HG03103 (cell line): Measurements from ENCODE around the gene CD44.

ENCODE experiments used
- ATAC-seq: cut with Tn5 transposase; IDR thresholded peaks from one replicate; pipeline ENCODE4 v1.9.1; 2021; ENCODE audit warnings: low read depth; ENCODE audit not compliant: unreplicated experiment

CD44 gene

DNA sequence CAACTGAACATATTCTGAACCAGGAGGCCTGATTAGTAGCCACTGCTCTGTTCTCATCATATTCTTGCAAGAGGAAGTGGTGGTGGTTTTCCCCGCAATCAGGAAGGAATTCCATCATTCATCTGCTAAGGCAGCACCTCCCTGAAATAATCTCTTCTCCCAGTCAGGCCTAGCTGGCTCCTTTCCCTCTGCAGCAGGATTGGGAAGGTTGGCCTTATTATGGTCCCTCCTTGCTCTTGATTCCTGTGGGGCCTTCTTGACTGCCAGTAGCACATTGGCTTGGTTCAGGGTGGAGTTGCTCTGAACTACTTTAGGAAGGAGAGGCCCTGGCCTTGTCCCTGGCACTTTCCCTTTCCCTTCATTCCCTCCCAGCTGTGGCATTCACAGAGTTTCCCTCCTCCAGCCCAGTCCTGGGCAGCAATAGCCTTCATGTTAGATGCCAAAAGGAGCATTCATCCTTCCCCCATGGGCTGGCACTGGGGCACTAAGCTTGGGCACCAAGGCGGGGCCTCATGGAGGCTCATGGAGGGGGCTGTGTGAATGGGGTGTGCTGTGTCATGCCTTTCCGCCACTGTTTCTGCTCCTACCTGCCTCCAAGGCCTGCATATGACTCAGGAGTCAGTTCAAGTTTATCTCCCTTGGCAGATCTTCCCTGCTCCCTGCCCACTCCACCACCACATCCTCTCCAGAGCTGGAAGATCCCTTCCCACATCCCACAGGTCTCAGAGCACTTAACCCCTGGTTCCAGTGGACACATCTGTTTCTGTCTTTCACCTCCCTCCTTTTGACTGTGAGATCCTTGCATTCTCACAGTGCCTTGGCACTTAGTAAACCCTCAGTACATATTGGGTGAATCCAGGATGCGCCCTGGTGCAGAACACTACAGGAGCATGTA is 27.6 kb upstream of the CD44 start:
- no peak for ATAC-seq

DNA sequence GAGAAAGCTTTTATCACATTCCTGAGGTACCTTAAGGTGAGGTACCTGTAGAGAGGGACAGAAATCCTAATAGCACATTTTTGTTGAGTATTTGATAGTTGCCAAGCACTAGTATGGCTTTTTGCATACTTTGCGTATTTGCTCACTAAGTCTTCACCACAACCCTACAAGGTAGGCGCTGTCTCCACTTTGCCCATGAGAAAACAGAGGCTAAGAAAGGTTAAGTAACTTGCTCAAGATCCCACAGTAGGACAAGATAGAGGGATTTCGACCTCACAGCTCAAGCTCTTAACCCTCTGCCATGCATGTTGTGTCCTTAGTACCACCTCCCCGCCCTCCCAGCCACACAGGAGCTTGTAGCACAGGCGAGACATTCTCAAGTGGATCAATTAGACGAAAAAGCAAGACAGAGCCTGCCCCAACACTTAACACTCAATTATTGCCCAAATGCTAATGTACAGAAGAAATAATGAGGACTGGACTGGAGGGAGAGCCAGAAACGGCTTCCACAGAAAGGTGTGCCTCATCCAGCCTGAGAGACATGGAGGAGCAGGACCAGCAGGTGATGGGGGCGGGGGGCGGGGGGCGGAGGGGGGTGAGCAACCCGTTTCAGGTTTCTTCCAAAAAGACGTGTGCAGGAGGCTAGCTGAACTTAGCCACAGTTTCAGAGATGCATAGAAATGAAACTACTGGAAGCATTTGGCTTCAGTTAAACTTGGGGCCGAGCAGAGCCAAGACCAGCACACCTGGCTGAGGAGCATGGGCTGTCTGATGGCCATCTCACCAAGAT is 26.7 kb upstream of the CD44 start:
- ATAC-seq, result no peak

DNA sequence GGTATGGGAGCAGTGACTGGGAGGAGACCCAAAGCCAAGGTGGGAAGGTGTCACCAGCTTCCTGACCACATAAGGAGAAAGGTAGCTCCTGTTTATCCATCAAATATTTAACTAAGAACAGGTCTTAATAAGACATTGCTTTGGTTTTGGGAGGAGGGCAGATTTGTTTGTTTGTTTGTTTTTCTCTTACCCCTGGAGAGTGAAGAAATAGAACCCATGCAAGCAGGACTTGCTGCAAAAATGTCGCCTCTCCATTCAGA is 26.2 kb upstream of the CD44 start:
- no peak for ATAC-seq

DNA sequence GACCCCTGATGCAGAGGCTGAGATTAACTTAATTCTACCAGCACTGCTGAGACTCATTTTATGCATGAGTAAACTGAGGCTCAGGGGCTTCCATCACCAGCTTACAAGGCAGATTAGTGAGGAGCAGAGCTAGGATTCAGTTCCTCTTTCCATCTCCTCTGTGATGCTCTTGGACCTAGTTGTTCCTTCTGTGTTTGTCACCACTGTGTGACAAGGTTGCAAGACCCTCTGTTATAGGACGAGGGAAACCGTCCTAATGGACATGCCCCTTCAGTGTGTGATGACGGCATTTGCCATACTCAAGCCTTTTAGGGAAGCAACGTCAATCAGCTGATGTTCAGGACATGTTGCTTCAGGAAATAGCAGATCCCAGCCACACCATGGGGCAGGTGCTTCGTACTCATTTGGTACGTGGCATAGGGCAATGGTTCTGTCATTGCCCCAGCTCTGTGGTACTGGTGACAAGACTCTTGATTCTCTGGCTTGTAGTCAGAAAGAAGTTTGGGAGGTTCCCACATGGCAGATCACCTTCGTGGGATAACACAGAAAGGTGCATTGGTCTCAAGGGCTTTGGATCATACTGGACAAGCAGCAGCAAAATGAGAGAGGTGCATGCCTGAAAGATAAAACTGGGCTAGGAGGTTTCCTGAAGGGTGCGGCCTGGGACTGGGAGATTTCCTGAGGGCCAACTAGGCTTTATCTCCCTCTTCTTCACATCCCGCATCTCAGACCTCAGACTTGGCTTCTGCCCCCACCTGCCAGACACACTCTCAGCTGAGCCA is 23.9 kb upstream of the CD44 start:
- ATAC-seq, result no peak

DNA sequence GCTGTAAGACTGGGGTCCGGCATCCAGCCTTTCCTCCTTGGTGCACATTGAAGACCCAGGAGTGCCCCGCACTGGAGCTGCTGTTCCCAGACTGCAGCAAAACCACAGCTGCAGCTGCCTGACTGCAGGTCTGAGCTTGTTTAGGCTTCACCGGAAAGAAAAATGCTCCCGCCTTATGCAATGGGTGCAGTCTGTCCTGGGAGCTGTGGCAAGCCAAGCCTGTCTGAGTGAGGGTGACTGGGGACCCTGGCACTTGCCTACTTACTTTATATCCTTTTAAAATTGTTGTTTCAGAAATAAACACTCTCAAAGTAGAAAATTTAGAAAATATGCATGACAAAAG is 23.3 kb upstream of the CD44 start:
- ATAC-seq, result no peak

DNA sequence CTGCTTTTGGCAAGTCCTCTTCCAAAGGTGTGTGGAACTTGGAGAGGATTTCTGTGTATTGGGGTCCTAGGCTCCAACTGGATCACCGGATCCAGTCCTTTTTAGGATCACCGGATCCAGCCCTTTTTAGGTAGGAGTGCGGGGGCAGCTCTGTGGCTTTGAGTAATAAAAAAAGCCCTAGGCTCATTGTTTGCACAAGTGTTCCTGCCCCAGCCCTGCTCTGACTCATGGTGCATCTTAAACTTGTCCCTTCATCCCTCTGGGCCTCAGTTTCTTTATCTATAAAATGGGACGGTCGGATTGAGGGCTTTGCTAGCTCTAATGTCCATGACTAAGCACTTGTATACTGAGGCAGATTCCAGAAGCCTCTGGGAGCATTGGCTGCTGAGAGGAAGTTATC is 22.7 kb upstream of the CD44 start:
- ATAC-seq, result no peak

DNA sequence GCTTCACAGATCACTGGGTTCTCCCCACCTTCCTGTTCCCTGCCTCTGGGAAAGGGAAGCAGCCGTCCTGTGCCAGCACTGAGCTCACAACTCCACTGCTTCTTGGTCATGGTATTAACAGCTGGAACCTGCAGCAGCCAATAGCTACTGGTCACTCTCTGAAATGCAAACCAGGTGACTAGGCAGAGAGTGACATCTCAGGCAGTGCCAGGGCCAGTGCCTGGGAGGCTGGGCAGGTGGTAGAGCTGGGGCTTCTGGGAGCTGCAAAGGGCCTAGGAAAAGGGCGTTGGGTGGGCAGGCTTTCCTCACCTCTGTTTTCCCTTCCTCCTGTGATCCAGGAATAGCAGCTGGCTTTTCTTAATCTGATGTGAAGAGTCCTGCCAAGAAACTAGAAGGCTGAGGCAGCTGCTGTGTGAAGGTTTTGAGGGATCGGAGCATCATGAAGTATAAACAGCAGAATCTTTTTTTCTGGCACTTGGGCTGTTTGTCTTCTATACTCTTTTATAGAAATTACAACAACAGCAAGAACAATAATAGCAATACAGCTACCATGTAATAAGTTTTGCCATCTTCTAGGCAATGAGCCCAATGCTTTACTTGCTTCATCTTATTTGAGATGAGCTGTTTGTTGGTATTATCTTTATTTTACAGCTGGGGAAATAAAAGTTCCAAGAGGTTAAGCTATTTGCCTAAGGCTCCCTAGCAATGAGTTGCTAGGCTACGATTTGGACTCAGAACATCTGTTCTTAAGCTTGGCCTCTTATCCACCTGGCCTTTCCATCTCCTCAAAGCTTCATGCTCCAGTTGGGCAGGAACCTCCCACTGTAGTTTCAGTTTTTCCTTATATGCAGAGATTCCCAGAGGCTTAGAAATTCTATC is 22.0 kb upstream of the CD44 start:
- ATAC-seq, result no peak

DNA sequence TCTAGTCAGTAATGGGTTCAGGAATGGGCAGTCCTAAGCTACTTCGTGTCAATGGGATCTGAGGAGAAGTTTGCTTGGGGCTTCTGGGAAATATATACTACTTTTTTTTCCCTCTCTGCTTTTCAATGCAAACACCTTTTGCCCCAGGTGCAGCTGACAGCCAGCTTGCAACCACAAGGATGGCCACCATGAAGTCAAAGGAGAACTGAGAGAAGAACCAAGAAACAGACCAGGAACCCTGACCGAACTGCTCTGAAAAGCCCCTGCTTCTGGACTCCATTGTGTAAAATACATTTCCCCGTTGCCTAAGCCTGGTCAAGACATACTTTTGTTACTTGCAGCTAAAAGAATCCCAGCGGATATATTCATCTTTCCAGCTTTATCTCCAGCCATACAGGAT is 20.1 kb upstream of the CD44 start:
- ATAC-seq, result peak; percentile 84

DNA sequence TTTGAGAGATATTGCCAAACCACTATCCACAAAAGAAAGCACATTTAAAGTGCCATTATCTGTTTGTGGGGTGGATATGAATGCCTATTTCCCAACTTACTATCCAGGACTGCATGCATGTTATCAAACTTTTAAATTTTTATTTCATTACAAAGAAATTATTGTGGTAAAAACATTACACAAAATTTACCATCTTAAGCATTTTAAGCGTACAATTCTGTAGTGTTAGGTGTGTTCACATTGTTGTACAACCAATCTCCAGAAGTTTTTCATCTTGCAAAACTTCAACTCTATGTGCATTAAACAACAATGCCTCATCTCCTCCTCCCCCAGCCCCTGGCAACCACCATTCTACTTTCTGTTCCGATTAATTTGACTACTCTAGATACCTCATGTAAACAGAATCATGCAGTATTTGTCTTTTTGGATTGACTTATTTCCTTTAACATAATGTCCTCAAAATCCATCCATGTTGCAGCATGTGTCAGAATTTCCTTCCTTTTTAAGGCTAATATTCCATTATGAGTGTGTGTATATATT is 17.6 kb upstream of the CD44 start:
- no peak for ATAC-seq

DNA sequence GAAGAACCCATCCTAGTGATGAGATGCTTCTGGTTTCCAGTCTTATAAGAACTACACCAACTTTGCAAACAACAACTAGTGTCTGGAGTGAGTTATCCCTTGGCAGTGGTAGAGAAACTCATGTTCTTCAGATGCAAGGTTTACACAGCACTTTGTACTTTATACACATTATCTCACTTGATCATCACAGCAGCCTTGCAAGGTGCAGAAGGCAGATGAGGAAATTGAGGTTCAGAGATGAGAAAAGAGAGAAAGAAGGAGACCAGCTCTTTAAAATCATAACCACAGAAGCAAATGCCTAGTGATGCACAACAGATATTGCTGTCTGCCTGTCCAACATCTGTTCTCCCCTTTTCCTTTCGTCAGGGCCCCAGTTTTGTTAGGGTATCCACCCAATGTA is 16.7 kb upstream of the CD44 start:
- ATAC-seq, result no peak

DNA sequence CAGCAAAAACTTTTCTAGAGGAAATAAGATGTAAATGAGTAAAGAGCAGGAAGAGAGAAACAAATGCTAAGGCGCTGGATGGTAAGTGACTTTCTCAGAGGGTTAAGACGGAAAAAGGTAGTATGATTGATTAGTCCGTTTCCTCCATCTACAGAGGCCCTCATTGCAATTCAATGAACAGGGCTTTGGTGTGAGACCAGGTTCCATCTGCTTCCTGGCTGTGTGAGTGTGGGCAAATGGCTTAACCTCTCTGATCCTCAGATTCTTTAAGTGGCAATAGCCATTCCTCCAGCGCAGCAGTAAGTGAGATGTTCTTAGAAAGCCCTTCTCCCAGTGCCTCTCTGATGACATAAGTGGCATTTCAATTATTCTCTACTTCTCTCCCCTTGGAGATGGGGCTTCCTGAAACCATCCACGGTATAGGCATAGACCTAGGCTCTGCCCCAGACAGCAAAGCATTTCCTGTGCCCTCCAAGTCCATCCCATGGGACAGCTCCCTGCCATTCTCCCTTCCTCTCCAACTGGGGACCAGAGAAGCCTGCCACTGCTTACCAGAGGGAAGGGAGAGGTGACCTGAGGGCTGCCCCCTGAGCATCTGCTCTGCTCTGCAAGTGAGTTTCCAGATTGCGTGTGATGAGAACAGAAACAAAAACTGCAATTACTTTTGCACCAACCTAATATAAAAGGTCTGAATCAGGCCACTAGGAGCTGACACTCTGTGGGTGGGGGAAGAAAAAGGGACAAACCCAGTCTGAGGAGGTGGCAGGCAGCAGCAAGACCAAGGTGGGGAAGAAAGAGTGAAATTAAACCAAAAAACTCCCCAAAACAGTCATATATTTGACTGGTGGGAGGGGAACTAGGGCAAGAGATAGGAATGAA is 12.7 kb upstream of the CD44 start:
- ATAC-seq, result peak; percentile 56

DNA sequence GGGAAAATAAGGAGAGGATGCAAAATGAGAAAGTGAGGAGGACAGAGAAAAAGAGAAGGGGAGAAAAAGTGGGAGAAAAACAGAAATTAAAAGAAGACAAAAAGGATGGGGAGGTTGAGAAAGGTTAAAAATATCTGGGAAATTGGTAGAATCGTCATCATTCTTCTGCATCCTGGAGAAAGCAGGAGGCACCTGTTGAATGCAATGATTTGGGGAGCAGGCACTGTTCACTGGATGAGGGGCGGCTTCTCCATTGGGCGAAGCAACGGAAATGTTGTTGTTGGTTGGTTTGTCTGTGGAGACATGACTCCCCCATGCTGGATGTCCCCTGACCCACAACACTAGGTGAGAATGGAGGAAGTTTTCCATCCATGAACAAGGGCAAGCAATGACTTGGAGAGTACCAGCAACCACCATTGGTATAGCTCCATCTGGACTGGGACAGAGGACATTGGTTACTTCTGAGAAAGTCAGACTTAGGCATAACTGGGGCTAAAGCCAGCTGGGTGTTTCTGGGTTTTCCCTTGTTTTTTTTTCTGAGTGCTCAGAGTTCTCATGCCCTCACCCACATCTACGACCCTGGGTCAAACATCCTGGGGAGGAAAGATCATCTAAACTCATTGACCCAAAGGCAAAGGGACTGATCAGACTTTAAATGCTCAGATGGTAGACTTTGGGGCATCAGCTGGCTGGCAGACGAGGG is 11.9 kb upstream of the CD44 start:
- no peak for ATAC-seq

DNA sequence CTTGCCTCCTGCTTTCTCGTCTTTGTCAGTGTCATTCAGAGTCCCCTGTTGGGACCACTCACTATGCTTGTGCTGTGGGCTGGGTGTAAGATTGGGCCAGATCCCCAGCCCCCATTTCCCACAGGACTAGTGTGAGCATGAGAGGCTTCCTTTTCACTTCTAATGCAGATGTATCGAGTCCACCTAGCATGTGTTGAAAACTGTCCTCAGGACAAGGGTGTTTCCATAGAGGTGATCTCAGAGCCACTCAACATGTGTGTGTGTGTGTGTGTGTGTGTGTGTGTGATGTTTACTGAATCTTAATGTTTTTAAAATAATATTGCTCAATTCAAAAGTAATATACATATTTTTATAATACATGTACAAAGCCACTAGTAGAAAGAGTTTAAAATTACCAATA is 11.4 kb upstream of the CD44 start:
- no peak for ATAC-seq

DNA sequence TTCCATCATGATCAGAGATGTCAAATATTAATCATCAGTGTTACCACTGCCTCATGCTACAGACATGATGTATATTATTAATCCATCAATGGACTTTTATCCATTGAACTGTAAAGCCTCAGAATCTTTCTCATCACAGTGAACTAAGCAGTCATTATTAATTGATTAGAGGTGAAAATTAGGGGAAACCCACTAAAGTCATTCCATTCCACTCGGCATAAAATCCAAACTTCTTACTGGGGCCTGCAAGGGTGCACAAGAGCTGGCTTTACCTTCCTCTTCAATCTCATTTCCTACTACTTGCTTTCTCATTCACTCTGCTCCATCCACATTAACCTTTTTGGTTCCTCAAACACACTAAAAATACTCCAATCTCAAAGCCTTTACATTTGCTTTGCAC is 7.9 kb upstream of the CD44 start:
- ATAC-seq, result no peak

DNA sequence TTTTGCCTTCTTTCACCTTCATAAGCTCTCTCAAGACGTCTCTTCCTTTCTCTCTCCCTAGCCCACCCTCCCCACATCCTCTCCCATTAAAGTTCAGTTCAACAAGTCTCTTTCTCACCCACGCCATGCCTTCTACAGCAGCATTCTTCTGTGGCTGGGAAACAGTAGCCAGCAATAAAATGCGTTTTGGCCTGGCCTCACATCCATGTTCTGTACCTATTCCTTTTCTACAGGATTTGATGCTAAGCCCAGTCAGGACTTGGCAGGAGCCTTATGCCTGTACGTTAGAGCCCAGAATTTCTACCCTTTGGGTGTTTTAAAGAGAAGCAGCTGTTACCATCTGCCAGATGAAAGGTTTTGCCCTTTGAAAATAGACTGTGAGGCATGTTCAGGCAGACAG is 7.1 kb upstream of the CD44 start:
- ATAC-seq, result no peak

DNA sequence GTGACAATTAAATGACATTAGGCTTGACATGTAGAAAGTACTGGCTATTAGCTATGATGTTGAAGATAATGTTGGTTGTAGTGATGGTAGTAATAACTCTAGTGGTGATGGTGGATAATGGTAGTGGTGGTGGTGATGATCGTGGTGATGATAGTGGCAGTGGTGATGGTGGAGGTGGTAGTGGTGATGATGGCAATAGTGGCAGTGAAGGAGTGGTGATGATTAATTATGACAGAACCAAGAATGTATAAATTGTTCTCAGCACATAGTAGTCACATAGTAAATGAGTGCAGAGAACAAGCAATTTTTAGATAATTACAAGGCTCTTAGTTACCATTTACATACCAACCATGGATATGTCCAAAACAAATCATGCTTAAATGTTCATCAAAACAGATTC is 5.3 kb upstream of the CD44 start:
- no peak for ATAC-seq

DNA sequence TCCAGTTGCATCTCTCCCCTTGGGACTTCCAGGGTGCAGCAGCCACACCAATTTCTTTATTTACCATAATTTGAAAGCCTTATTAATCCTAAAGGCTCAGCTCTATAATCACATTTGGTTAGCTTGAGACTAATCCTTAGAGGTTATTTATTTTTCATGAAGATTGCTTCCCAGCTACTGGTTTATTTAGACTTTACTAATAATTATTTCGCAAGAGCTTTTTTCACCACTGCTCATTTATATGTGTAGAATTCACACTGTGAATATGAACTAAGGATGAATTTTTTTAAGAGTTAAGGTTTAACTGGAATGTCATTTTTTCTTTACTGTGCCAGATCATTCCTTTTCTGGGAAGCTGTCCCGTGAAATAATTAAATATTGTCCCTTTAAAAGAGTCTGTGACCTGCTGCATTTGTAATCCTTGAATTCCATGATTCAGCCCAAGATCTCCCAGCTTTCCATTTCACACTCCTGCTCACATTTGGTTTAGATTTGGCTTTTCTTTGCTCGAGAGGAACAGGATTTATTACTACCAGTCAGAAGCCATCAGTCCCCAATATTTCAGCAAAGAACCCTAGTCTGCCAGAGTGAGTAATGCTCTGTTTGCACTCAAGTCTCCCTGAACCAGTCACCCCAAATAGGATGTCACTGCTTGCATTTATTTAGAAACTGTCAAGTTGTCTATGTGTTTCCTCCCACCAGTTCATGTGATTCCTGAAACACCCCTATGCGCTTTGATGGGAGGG is 4.4 kb upstream of the CD44 start:
- no peak for ATAC-seq

DNA sequence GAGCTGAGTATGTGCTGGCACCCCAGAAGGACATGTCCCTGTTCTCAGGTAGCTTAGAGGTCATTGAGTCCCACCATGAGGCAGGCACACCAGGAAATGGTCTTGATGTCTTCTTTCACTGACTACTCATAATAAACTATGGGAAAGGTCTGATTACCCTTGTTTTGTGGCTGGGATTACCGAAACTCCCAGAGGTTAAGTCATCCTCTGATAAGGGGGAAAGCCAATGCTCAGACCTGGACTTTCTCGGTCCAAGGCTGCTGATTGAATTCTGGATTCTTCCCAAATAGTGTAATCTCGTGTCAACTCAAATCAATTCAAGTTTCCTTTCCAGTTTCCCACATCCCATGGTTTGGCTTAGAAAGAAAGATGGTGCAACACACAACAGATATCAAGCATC is 3.7 kb upstream of the CD44 start:
- no peak for ATAC-seq
